Spleen (tissue), 7 donors: ENCODE measurements around the gene FRMD4B.

Source experiments
- POLR2AphosphoS5 ChIP-seq, 3 donors: sonication (generic); formaldehyde crosslinking; IDR thresholded peaks; one replicate each; pipeline ENCODE4 v1.5.1; 2017; ENCODE audit warnings: antibody characterized with exemption in 3 of 3
- TF ChIP-seq, protein P1 (sequence below), 11 experiments: fragments of 200-600 bp in 7 of 11; fragments of 450-650 bp in 4 of 11; sonication (generic) in 4 of 11; IDR thresholded peaks in 8 of 11; conservative IDR thresholded peaks in 3 of 11; 1 replicate in 7 of 11; 2 replicates in 4 of 11; pipeline versions ENCODE4 v1.4.0 to v1.8.0; 2016 to 2021; ENCODE audit warnings: antibody characterized with exemption in 11 of 11, inconsistent platforms in 4 of 11, mild to moderate bottlenecking in 1 of 11
- donor health status: DM: no; HTN: no; CAD: no; lungs with moderate emphysema.
- donor health status: DM: no; HTN: no; CAD: no.
- donor health status: DM: no; HTN: no; CAD: no.

GRCh38 chr3:69407908-69408307, 22.0 kb upstream of the FRMD4B start:
- TF ChIP-seq, protein P1, sequence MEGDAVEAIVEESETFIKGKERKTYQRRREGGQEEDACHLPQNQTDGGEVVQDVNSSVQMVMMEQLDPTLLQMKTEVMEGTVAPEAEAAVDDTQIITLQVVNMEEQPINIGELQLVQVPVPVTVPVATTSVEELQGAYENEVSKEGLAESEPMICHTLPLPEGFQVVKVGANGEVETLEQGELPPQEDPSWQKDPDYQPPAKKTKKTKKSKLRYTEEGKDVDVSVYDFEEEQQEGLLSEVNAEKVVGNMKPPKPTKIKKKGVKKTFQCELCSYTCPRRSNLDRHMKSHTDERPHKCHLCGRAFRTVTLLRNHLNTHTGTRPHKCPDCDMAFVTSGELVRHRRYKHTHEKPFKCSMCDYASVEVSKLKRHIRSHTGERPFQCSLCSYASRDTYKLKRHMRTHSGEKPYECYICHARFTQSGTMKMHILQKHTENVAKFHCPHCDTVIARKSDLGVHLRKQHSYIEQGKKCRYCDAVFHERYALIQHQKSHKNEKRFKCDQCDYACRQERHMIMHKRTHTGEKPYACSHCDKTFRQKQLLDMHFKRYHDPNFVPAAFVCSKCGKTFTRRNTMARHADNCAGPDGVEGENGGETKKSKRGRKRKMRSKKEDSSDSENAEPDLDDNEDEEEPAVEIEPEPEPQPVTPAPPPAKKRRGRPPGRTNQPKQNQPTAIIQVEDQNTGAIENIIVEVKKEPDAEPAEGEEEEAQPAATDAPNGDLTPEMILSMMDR (IDR thresholded peaks at IDR 0.05 in 8 of 11, conservative IDR thresholded peaks at IDR 0.05 in 3 of 11) = no peak
- no peak for TF ChIP-seq POLR2AphosphoS5 (IDR thresholded peaks at IDR 0.05)
